GM12874 (cell line): ENCODE measurements around the gene SPEF2.

Experiments
- CTCF ChIP-seq: IDR thresholded peaks from 2 replicates; pipeline ENCODE4 v1.5.1; 2011; ENCODE audit warnings: low read depth, mild to moderate bottlenecking, control low read depth, low read length, moderate library complexity; ENCODE audit not compliant: insufficient read depth

Gene SPEF2

GRCh38 chr5:35862126-35862525 is 244.5 kb downstream of the SPEF2 start:
- TF ChIP-seq CTCF: no peak

GRCh38 chr5:35863159-35863558 is 245.5 kb downstream of the SPEF2 start:
- no peak for TF ChIP-seq CTCF
